ENCODE data around the gene MGAT5.

GRCh38 chr2:134256956-134257355 is 3.1 kb downstream of the MGAT5 start:
- TF ChIP-seq EZH2 (IDR thresholded peaks at IDR 0.05; ENCODE audit: borderline replicate concordance, low read length) (no peak), CTCF (IDR thresholded peaks at IDR 0.05; ENCODE audit: low read length) (no peak)
